Measurements from ENCODE around the gene APOBEC3A. TPM values are rescaled to one million over a fixed set of nuclear protein-coding genes. Genes with fewer than 3 reads are reported as not detected.

Gene APOBEC3A
- total RNA-seq, 1 donor from 2014 or later, result not detected

DNA sequence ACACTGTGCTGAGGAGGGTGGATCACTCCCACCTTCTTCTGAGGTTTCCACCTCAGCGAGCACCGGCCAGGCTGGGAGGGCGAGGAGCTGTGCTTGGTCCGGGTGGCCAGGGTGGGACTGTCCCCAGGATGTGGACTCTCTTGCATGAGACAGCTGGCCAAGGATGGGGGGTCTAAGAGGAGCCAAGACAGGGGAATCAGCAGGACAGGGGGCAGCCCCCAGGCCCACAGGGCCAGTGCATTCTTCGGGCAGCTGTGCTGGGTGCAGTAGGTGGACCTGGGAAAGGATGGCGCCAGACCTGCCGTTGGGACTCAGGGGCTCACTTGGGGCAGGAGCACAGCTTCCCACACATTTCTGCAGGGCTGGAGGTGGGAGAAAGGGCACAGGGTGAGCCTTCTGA lies 9.5 kb downstream of the APOBEC3A start:
- intact Hi-C loops (cut with micrococcal nuclease), result no loop called here
- TF ChIP-seq, protein P1, sequence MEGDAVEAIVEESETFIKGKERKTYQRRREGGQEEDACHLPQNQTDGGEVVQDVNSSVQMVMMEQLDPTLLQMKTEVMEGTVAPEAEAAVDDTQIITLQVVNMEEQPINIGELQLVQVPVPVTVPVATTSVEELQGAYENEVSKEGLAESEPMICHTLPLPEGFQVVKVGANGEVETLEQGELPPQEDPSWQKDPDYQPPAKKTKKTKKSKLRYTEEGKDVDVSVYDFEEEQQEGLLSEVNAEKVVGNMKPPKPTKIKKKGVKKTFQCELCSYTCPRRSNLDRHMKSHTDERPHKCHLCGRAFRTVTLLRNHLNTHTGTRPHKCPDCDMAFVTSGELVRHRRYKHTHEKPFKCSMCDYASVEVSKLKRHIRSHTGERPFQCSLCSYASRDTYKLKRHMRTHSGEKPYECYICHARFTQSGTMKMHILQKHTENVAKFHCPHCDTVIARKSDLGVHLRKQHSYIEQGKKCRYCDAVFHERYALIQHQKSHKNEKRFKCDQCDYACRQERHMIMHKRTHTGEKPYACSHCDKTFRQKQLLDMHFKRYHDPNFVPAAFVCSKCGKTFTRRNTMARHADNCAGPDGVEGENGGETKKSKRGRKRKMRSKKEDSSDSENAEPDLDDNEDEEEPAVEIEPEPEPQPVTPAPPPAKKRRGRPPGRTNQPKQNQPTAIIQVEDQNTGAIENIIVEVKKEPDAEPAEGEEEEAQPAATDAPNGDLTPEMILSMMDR (IDR thresholded peaks at IDR 0.05), result no peak
- DNase-seq (no peak), ATAC-seq (ENCODE audit: low read depth) (no peak)
- H3K4me1 Mint-ChIP-seq, result peaks cover 20% of the 10 kb centered on the region
- no peak overlapping the region for H3K4me3 Mint-ChIP-seq
- no peaks in the 10 kb centered on the region for H3K9me3 Mint-ChIP-seq
- ChIA-PET POLR2A (no interaction called here), CTCF (no interaction called here)
- H3K27me3 Mint-ChIP-seq, result peaks cover 6% of the 10 kb centered on the region
- H3K27ac Mint-ChIP-seq, result no peak overlapping the region
- H3K36me3 Mint-ChIP-seq (ENCODE audit: low read depth), result no peaks in the 10 kb centered on the region

DNA sequence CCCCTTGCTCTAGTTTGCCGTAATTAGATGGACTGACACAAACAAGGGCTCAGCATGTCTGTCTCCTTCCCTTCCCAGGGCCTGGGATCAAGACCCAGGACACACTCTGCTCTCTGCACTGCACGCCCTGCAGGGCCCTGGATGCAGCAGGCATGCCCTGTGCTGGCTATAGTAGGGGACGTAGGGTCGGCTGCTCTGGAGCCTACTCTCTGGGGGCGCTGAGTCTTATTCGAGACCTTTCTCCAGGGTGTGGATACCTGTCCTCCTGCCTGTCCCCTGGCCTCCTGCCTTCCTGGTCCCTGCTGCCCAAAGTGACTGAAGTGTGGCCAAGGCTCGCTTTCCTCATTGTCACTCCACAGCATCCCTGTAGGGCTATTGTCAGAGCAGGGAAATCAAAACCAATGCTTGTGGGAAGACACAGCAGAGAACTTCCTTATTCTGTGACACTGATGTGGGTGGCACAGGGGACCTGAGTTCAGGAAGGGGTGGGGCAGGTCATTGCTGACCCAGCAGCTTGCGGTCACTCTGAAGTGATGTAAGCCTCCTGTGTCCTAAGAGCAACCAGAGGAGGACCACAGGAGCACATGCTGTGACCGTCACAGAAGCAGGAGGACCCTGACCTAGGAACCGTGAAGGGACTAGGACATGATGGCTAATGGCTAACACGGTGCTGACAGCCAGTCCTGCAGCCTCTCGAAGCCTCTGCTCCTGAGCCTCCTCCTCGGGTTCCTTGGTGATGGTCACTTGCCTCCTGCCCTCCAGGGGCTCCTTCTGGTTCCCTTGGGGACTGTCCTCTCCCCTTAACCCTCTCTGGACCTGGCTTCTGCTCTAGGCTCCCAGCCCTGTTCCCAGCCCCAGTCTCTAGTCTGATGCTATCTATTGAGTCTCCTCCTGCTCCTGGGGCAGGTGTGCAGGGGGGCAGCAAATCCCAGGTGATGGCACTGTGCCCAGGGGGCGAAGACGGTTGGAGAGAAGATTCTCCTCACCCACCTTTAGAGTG lies 10.3 kb downstream of the APOBEC3A start:
- Mint-ChIP-seq H3K4me1 (peaks cover 20% of the 10 kb centered on the region), H3K27ac (no peak overlapping the region), H3K9me3 (no peaks in the 10 kb centered on the region), H3K4me3 (peak overlapping the region; percentile 38), H3K27me3 (peaks cover 6% of the 10 kb centered on the region), H3K36me3 (ENCODE audit: low read depth) (no peaks in the 10 kb centered on the region)
- ATAC-seq (ENCODE audit: low read depth) (peak; percentile 45), DNase-seq (no peak)
- TF ChIP-seq, protein P1 (IDR thresholded peaks at IDR 0.05), result no peak
- CTCF ChIA-PET, result no interaction called here
- POLR2A ChIA-PET, result no interaction called here
- intact Hi-C loops (cut with micrococcal nuclease), result no loop called here

DNA sequence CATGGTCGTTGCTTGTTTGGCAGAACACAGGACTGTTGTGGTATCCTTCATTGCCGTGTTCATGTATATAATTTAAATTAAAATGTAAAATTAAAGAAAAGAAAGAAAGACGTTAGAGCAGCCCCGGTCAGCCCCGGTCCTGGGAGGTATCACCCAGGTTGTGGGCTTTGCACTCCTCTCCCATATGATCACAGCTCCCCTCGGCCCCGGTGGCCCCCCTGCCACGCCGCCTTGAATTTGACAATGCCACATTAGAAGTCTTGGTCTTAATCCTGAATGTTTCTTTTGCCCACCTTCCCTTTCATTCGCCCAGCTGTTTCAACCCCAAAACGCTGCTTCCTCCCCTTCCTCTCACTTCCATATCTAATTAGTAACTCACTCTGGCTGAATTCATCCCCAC lies 11.4 kb downstream of the APOBEC3A start:
- Mint-ChIP-seq H3K4me1 (peaks cover 22% of the 10 kb centered on the region), H3K27ac (no peak overlapping the region), H3K9me3 (no peaks in the 10 kb centered on the region), H3K4me3 (no peak overlapping the region), H3K27me3 (peaks cover 6% of the 10 kb centered on the region), H3K36me3 (ENCODE audit: low read depth) (no peaks in the 10 kb centered on the region)
- intact Hi-C loops (cut with micrococcal nuclease), result no loop called here
- DNase-seq (no peak), ATAC-seq (ENCODE audit: low read depth) (no peak)
- ChIA-PET CTCF (no interaction called here), POLR2A (no interaction called here)
- TF ChIP-seq, protein P1 (IDR thresholded peaks at IDR 0.05), result no peak

DNA sequence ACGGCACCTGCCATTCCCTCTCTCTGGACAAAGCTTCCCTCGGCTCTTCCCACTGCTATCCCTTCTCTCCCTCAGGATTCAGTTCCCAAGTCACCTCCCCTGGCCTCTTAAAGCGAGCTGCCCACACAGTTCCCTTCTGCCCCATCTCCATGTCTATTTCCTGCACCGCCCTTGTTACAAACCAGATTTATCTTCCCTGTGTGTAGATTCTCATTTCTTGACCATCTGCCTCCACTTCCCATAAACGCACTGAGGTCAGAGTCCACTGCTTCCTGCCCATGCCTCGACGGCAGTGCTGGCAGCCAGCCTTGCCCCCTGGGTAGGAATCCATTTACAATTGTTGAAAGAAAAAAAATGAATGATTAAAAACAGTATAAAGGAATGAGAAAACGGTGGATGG lies 13.1 kb downstream of the APOBEC3A start:
- intact Hi-C loops (cut with micrococcal nuclease), result loop anchor here (5.0 kb wide), 1 partner anchor 43 kb away; no protein-coding TSS in a partner anchor
- Mint-ChIP-seq H3K27me3 (peaks cover 6% of the 10 kb centered on the region), H3K9me3 (no peaks in the 10 kb centered on the region), H3K4me1 (peaks cover 22% of the 10 kb centered on the region), H3K36me3 (ENCODE audit: low read depth) (no peaks in the 10 kb centered on the region), H3K27ac (no peak overlapping the region), H3K4me3 (no peak overlapping the region)
- ATAC-seq (ENCODE audit: low read depth), result no peak
- ChIA-PET POLR2A (no interaction called here), CTCF (interaction anchor here (1.1 to 1.8 kb wide), 2 partner anchors 33 to 100 kb away, joined by 5 read pairs; no protein-coding TSS in a partner anchor)
- TF ChIP-seq, protein P1 (IDR thresholded peaks at IDR 0.05), result no peak
- DNase-seq, result no peak

DNA sequence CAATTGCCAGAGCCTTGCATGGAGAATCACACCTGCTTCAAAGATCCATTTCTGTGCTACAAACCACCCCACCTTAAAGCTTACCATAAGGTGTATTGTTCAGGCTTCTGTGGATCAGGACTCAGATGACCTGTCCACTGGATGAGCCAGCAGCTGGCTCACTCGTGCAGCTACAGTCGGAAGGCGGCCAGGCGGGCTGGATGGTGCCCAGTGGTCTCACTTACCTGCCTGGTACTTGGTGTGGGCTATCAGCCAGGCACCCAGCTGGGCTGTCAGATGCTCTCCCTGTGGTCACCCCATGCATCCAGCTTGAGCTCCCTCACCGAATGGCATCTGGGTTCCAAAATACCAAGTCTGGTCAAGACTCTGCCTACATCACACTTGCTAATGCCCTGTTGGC lies 13.8 kb downstream of the APOBEC3A start:
- CTCF ChIA-PET, result interaction anchor here (1.1 to 1.8 kb wide), 2 partner anchors 32 to 101 kb away, joined by 5 read pairs; no protein-coding TSS in a partner anchor
- peaks cover 6% of the 10 kb centered on the region for H3K27me3 Mint-ChIP-seq
- no peak overlapping the region for H3K27ac Mint-ChIP-seq
- H3K9me3 Mint-ChIP-seq, result no peaks in the 10 kb centered on the region
- no peaks in the 10 kb centered on the region for H3K36me3 Mint-ChIP-seq (ENCODE audit: low read depth)
- H3K4me3 Mint-ChIP-seq, result no peak overlapping the region
- DNase-seq (no peak), ATAC-seq (ENCODE audit: low read depth) (no peak)
- TF ChIP-seq, protein P1 (IDR thresholded peaks at IDR 0.05), result no peak
- H3K4me1 Mint-ChIP-seq, result peaks cover 22% of the 10 kb centered on the region
- intact Hi-C loops (cut with micrococcal nuclease), result loop anchor here (5.0 kb wide), 1 partner anchor 44 kb away; no protein-coding TSS in a partner anchor
- POLR2A ChIA-PET, result no interaction called here

Data from activated B cell treated with CpG ODN at 0.5 μM for 24 hours (primary cell).